K562 (cell line): ENCODE results near the gene QSOX2. TPM values are rescaled to one million over a fixed set of nuclear protein-coding genes. Genes with fewer than 3 reads are reported as not detected.
A peak's percentile ranks its signal among the peaks of the same experiment; 100 is the strongest.

Experiments used
- MTA1 ChIP-seq: fragments of 450-650 bp; IDR thresholded peaks from 2 replicates; pipeline ENCODE4 v1.6.1; 2017; ENCODE audit warnings: borderline replicate concordance
- NRF1 ChIP-seq, 2 experiments: fragments of 450-650 bp; IDR thresholded peaks in 1 of 2; conservative IDR thresholded peaks in 1 of 2; 2 replicates each; pipeline ENCODE4 v1.6.1; 2014; ENCODE audit warnings: mild to moderate bottlenecking in 2 of 2
- SRSF1 ChIP-seq: fragments of 200-400 bp; formaldehyde crosslinking; IDR thresholded peaks from 2 replicates; pipeline ENCODE4 v1.6.1; 2017; ENCODE audit warnings: mild to moderate bottlenecking, low read depth, low read length, moderate library complexity
- polyA plus RNA-seq, 8 experiments: library from polyadenylated mRNA; depleted of rRNA in 4 of 8; stranded (reverse) in 5 of 8; unstranded in 3 of 8; fragments of >200 nt; fragmentation: Nextera tagmentation in 2 of 8; fragmentation: Illumina TruSeq in 1 of 8; extraction: Ambion mirVana in 2 of 8; extraction: Trizol in 1 of 8; gene quantifications; 2 replicates each; pipeline versions ENCODE4 v1.2.1 to v1.2.3, GENCODE V29; 2011 to 2014; ENCODE audit warnings: inconsistent platforms in 1 of 8, missing spikeins in 1 of 8
- total RNA-seq, 7 experiments: library from RNA; depleted of rRNA in 6 of 7; stranded (reverse); fragments of >200 nt in 6 of 7; fragmentation: Illumina TruSeq in 2 of 7; extraction: Trizol in 2 of 7; gene quantifications; 2 replicates each; pipeline versions ENCODE4 v1.2.1 to v1.2.3, GENCODE V29; 2011 to 2021; ENCODE audit warnings: low replicate concordance in 1 of 7
- TF ChIP-seq, protein P1 (sequence below), 2 experiments: fragments of 450-650 bp; formaldehyde crosslinking in 1 of 2; IDR thresholded peaks; 2 replicates each; pipeline versions ENCODE4 v1.4.0 to v1.6.1; 2014 to 2020; ENCODE audit warnings: mild to moderate bottlenecking in 2 of 2, borderline replicate concordance in 1 of 2, low read depth in 1 of 2
- TF ChIP-seq, protein P2 (sequence below): fragments of 450-650 bp; IDR thresholded peaks from 2 replicates; pipeline ENCODE4 v1.6.1; 2016
- TF ChIP-seq, protein P3 (sequence below): sonication (generic); formaldehyde crosslinking; IDR thresholded peaks from 2 replicates; pipeline ENCODE4 v1.8.0; 2022; ENCODE audit warnings: mild to moderate bottlenecking, missing genetic modification reagents

Gene QSOX2
- total and polyA plus RNA-seq, 9 of the 15 experiments (the other 6 are each of a cell fraction or from before 2014, with no cell fraction given), result 0.51 to 23.7 (median 12.7) TPM

DNA sequence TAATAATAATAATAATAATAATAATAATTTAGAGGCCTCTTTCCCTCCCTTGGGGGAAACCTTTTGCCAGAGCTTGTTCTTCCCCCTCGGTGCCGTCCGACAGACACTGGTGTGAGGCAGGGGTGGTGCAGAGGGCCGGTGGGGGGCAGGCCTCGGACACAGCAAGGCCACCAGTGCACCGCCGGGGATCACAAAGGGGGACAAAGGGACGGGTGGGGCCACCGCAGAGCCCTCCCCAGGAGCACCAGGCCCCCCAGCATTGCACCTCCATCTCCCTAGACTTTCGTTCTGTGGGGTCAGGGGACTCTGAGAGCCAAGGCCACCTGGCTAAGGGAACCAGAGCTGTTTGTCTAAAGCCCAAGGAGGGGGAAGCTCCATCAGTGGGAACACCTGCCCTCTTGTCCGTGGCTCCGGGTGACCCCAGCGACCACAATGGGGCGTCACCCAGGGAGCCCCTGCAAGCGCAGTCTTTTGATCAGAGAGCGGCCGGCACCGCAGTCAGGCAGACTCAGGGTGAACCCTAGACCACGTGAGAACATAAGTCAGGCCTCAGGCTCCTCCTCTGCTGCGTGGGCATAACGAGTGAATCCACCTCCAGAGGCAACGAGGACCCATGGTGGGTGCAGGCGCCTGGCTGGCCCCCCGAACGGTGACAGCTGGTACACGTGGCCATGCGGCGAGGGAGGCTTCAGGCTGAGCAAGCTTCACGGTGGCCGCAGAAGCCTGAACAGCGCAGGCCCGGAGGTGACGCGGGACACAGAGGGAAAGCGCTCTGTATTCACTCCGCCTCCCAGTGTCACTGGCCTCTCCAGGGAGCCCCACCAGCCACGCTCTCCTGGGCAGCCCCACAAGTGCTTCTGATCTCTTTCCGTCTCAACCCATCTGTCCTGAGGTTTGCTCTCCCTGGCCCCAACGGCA, 12.0 kb upstream of the QSOX2 start (continued):
- TF ChIP-seq, protein P1, sequence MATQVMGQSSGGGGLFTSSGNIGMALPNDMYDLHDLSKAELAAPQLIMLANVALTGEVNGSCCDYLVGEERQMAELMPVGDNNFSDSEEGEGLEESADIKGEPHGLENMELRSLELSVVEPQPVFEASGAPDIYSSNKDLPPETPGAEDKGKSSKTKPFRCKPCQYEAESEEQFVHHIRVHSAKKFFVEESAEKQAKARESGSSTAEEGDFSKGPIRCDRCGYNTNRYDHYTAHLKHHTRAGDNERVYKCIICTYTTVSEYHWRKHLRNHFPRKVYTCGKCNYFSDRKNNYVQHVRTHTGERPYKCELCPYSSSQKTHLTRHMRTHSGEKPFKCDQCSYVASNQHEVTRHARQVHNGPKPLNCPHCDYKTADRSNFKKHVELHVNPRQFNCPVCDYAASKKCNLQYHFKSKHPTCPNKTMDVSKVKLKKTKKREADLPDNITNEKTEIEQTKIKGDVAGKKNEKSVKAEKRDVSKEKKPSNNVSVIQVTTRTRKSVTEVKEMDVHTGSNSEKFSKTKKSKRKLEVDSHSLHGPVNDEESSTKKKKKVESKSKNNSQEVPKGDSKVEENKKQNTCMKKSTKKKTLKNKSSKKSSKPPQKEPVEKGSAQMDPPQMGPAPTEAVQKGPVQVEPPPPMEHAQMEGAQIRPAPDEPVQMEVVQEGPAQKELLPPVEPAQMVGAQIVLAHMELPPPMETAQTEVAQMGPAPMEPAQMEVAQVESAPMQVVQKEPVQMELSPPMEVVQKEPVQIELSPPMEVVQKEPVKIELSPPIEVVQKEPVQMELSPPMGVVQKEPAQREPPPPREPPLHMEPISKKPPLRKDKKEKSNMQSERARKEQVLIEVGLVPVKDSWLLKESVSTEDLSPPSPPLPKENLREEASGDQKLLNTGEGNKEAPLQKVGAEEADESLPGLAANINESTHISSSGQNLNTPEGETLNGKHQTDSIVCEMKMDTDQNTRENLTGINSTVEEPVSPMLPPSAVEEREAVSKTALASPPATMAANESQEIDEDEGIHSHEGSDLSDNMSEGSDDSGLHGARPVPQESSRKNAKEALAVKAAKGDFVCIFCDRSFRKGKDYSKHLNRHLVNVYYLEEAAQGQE (IDR thresholded peaks at IDR 0.05; ENCODE audit: borderline replicate concordance), result no peak
- TF ChIP-seq, protein P1 (CRISPR knock-in tag; IDR thresholded peaks at IDR 0.05; ENCODE audit: low read depth), result no peak
- TF ChIP-seq, protein P2, sequence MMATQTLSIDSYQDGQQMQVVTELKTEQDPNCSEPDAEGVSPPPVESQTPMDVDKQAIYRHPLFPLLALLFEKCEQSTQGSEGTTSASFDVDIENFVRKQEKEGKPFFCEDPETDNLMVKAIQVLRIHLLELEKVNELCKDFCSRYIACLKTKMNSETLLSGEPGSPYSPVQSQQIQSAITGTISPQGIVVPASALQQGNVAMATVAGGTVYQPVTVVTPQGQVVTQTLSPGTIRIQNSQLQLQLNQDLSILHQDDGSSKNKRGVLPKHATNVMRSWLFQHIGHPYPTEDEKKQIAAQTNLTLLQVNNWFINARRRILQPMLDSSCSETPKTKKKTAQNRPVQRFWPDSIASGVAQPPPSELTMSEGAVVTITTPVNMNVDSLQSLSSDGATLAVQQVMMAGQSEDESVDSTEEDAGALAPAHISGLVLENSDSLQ, result no peak
- TF ChIP-seq SRSF1, result no peak
- TF ChIP-seq MTA1, result no peak
- TF ChIP-seq, protein P3, sequence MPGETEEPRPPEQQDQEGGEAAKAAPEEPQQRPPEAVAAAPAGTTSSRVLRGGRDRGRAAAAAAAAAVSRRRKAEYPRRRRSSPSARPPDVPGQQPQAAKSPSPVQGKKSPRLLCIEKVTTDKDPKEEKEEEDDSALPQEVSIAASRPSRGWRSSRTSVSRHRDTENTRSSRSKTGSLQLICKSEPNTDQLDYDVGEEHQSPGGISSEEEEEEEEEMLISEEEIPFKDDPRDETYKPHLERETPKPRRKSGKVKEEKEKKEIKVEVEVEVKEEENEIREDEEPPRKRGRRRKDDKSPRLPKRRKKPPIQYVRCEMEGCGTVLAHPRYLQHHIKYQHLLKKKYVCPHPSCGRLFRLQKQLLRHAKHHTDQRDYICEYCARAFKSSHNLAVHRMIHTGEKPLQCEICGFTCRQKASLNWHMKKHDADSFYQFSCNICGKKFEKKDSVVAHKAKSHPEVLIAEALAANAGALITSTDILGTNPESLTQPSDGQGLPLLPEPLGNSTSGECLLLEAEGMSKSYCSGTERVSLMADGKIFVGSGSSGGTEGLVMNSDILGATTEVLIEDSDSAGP (CRISPR knock-in tag), result no peak
- 0 out of 4 replicates have a peak, but pooled peaks of 1 of the 2 experiments have one; percentile 23 for TF ChIP-seq NRF1 (conservative IDR thresholded peaks at IDR 0.05 in 1 of 2, IDR thresholded peaks at IDR 0.05 in 1 of 2)
